WTC11 (cell line): Measurements from ENCODE around the gene NDUFS2. TPM values are rescaled to one million over a fixed set of nuclear protein-coding genes. Genes with fewer than 3 reads are reported as not detected.

Experiments used
- ATAC-seq: fragments of 200-7000 bp; cut with Tn5 transposase; 2 replicates; pipeline ENCODE4 v1.10.0; 2021; ENCODE audit warnings: mild to moderate bottlenecking, moderate library complexity
- CTCF ChIA-PET: fragments of 300-600 bp; sonication (Branson Sonifier 250); formaldehyde crosslinking; loops from one replicate; lab custom pipeline; 2021; ENCODE audit warnings: antibody characterized with exemption; lab: Charles Lee
- POLR2A ChIA-PET: fragments of 350-600 bp; sonication (Branson Sonifier 250); formaldehyde crosslinking; loops from one replicate; lab custom pipeline; 2021; ENCODE audit warnings: antibody characterized with exemption; lab: Charles Lee
- DNase-seq: peaks from one replicate; pipeline ENCODE4 v3.0.0; 2021; ENCODE audit warnings: low spot score
- H3K27ac Mint-ChIP-seq: 2 replicates; pipeline ENCODE4 v1.8.0; 2021; ENCODE audit warnings: mixed read lengths
- H3K27me3 Mint-ChIP-seq: 2 replicates; pipeline ENCODE4 v1.8.0; 2021; ENCODE audit warnings: low read depth, mild to moderate bottlenecking, moderate library complexity, mixed read lengths
- H3K36me3 Mint-ChIP-seq: 2 replicates; pipeline ENCODE4 v1.8.0; 2021; ENCODE audit warnings: mixed read lengths
- H3K4me1 Mint-ChIP-seq: 2 replicates; pipeline ENCODE4 v1.8.0; 2022; ENCODE audit warnings: mixed read lengths
- H3K4me3 Mint-ChIP-seq: 2 replicates; pipeline ENCODE4 v1.8.0; 2021; ENCODE audit warnings: mild to moderate bottlenecking, moderate library complexity, mixed read lengths
- H3K9me3 Mint-ChIP-seq: 2 replicates; pipeline ENCODE4 v1.8.0; 2021; ENCODE audit warnings: mixed read lengths
- AFF4 ChIP-seq: sonication (generic); formaldehyde crosslinking; IDR thresholded peaks from 2 replicates; pipeline ENCODE4 v1.8.1; 2023; ENCODE audit warnings: mild to moderate bottlenecking, missing genetic modification reagents, borderline replicate concordance
- CDX4 ChIP-seq: fragments of 250-450 bp; sonication (Bioruptor Pico); IDR thresholded peaks from 2 replicates; pipeline ENCODE4 v1.9.0; 2021; ENCODE audit warnings: moderate library complexity, mild to moderate bottlenecking, inconsistent platforms, borderline replicate concordance
- CTCF ChIP-seq: fragments of 200-600 bp; IDR thresholded peaks from 2 replicates; pipeline ENCODE4 v1.8.0; 2022; ENCODE audit warnings: antibody characterized with exemption
- E2F4 ChIP-seq: sonication (generic); formaldehyde crosslinking; IDR thresholded peaks from 2 replicates; pipeline ENCODE4 v1.8.1; 2022; ENCODE audit warnings: low read depth, mild to moderate bottlenecking, moderate library complexity, missing genetic modification reagents, borderline replicate concordance
- FOXJ3 ChIP-seq: sonication (generic); formaldehyde crosslinking; IDR thresholded peaks from 2 replicates; pipeline ENCODE4 v1.9.0; 2021; ENCODE audit warnings: missing genetic modification reagents, mild to moderate bottlenecking, borderline replicate concordance
- GABPB1 ChIP-seq: sonication (generic); formaldehyde crosslinking; IDR thresholded peaks from 2 replicates; pipeline ENCODE4 v1.8.1; 2023; ENCODE audit warnings: mild to moderate bottlenecking, missing genetic modification reagents
- GRHL2 ChIP-seq: fragments of 250-450 bp; sonication (Bioruptor Pico); IDR thresholded peaks from 2 replicates; pipeline ENCODE4 v1.8.0; 2022; ENCODE audit warnings: mild to moderate bottlenecking, moderate library complexity; ENCODE audit not compliant: insufficient replicate concordance, severe bottlenecking
- MAX ChIP-seq: sonication (generic); formaldehyde crosslinking; IDR thresholded peaks from 2 replicates; pipeline ENCODE4 v1.8.0; 2022; ENCODE audit warnings: mild to moderate bottlenecking, missing genetic modification reagents
- NFATC4 ChIP-seq: fragments of 250-450 bp; sonication (Bioruptor Pico); IDR thresholded peaks from 2 replicates; pipeline ENCODE4 v1.9.0; 2021; ENCODE audit warnings: mild to moderate bottlenecking
- NR2C2 ChIP-seq: sonication (generic); formaldehyde crosslinking; IDR thresholded peaks from 2 replicates; pipeline ENCODE4 v1.8.0; 2022; ENCODE audit warnings: mild to moderate bottlenecking, missing genetic modification reagents
- SMAD4 ChIP-seq: sonication (generic); formaldehyde crosslinking; IDR thresholded peaks from 2 replicates; pipeline ENCODE4 v1.8.0; 2022; ENCODE audit warnings: mild to moderate bottlenecking, missing genetic modification reagents
- SP1 ChIP-seq: sonication (generic); formaldehyde crosslinking; conservative IDR thresholded peaks from 2 replicates; pipeline ENCODE4 v1.8.1; 2022; ENCODE audit warnings: missing genetic modification reagents
- TEAD4 ChIP-seq: sonication (generic); formaldehyde crosslinking; IDR thresholded peaks from 2 replicates; pipeline ENCODE4 v1.8.0; 2022; ENCODE audit warnings: mild to moderate bottlenecking, missing genetic modification reagents
- TP53 ChIP-seq: sonication (generic); formaldehyde crosslinking; IDR thresholded peaks from 2 replicates; pipeline ENCODE4 v1.8.1; 2023; ENCODE audit warnings: mild to moderate bottlenecking, missing genetic modification reagents
- ZNF138 ChIP-seq: sonication (generic); formaldehyde crosslinking; conservative IDR thresholded peaks from 2 replicates; pipeline ENCODE4 v1.8.1; 2022; ENCODE audit warnings: mild to moderate bottlenecking, moderate library complexity, missing genetic modification reagents
- ZNF232 ChIP-seq: sonication (generic); formaldehyde crosslinking; IDR thresholded peaks from 2 replicates; pipeline ENCODE4 v1.8.0; 2022; ENCODE audit warnings: mild to moderate bottlenecking, missing genetic modification reagents
- ZNF425 ChIP-seq: fragments of 250-450 bp; sonication (Bioruptor Pico); conservative IDR thresholded peaks from 2 replicates; pipeline ENCODE4 v1.9.0; 2021; ENCODE audit warnings: mild to moderate bottlenecking
- total RNA-seq: library from RNA; stranded (reverse); gene quantifications from 3 replicates; pipeline ENCODE4 v1.2.3, GENCODE V29; 2021

The NDUFS2 gene
- total RNA-seq, 1 experiment from 2014 or later: 108 TPM

- TF ChIP-seq GRHL2 (CRISPR knock-in tag) (no peak), FOXJ3 (CRISPR knock-in tag) (no peak), ZNF232 (CRISPR knock-in tag) (no peak), NR2C2 (CRISPR knock-in tag) (no peak), NFATC4 (CRISPR knock-in tag) (no peak), SP1 (no peak), ZNF425 (CRISPR knock-in tag) (no peak), TP53 (no peak), E2F4 (CRISPR knock-in tag) (no peak), MAX (CRISPR knock-in tag) (no peak)
Measured at GRCh38 chr1:161207173-161207572, 5.0 kb downstream of the NDUFS2 start (continued).

- ATAC-seq (peak; percentile 98), DNase-seq (peak; percentile 91)
- H3K27ac Mint-ChIP-seq: peak overlapping the region; percentile 93
- H3K4me1 Mint-ChIP-seq: peaks cover 6% of the 10 kb centered on the region
- no peaks in the 10 kb centered on the region for H3K9me3 Mint-ChIP-seq
- H3K36me3 Mint-ChIP-seq: peaks cover 65% of the 10 kb centered on the region
- TF ChIP-seq CTCF (peak; percentile 81), NR2C2 (CRISPR knock-in tag) (no peak), ZNF232 (CRISPR knock-in tag) (0 out of 2 replicates have a peak, but pooled peaks have one; percentile 20)
- POLR2A ChIA-PET: no interaction called here
- H3K4me3 Mint-ChIP-seq: no peak overlapping the region
- CTCF ChIA-PET: interaction anchor here (1.1 to 2.3 kb wide), 5 partner anchors 12 to 172 kb away, joined by 3 to 15 read pairs (median 6); partner anchors contain the start of genes ADAMTS4 and TOMM40L
- H3K27me3 Mint-ChIP-seq: no peaks in the 10 kb centered on the region; the same call in 1 of the 2 replicates
Measured at GRCh38 chr1:161209790-161210409, 7.7 kb downstream of the NDUFS2 start.

- H3K27me3 Mint-ChIP-seq: no peaks in the 10 kb centered on the region; the same call in 1 of the 2 replicates
- TF ChIP-seq TEAD4 (no peak), ZNF138 (CRISPR knock-in tag) (no peak)
- H3K4me1 Mint-ChIP-seq: peaks cover 32% of the 10 kb centered on the region
- peaks cover 45% of the 10 kb centered on the region for H3K36me3 Mint-ChIP-seq
- no peak for DNase-seq
- H3K4me3 Mint-ChIP-seq: no peak overlapping the region
- POLR2A ChIA-PET: no interaction called here
- no peak for ATAC-seq
- CTCF ChIA-PET: no interaction called here
- no peak overlapping the region for H3K27ac Mint-ChIP-seq
- H3K9me3 Mint-ChIP-seq: no peaks in the 10 kb centered on the region
Measured at GRCh38 chr1:161214369-161214768, 12.2 kb downstream of the NDUFS2 start.

- ChIA-PET CTCF (interaction anchor here (0.8 to 3.5 kb wide), 2 partner anchors 10 to 91 kb away, joined by 3 to 29 read pairs; partner anchors contain the start of gene TOMM40L), POLR2A (no interaction called here)
- H3K9me3 Mint-ChIP-seq: no peaks in the 10 kb centered on the region
- H3K36me3 Mint-ChIP-seq: peaks cover 42% of the 10 kb centered on the region
- ATAC-seq: no peak
- H3K4me3 Mint-ChIP-seq: no peak within 1 kb of the TSS
- TF ChIP-seq CDX4 (CRISPR knock-in tag): no peak
- no peak for TF ChIP-seq AFF4 (CRISPR knock-in tag)
- 0 out of 2 replicates have a peak, but pooled peaks have one; percentile 18 for TF ChIP-seq NFATC4 (CRISPR knock-in tag)
- TF ChIP-seq GABPB1: no peak
- TF ChIP-seq SMAD4 (CRISPR knock-in tag): no peak
- H3K27ac Mint-ChIP-seq: peak within 1 kb of the TSS; percentile 50
- DNase-seq: no peak
- no peaks in the 10 kb centered on the region; the same call in 1 of the 2 replicates for H3K27me3 Mint-ChIP-seq
- peaks cover 34% of the 10 kb centered on the region for H3K4me1 Mint-ChIP-seq
Measured at GRCh38 chr1:161215076-161215475, 12.9 kb downstream of the NDUFS2 start, which contains the start of gene FCER1G. Gene FCER1G (plus strand): TSS chr1:161215295. CDS start chr1:161215322, 27 bp downstream.
